Lower leg skin (tissue), 3 donors: ENCODE measurements around the gene MYDGF.

Experiments used
- CTCF ChIP-seq, 3 donors: fragments of 450-650 bp; IDR thresholded peaks; one replicate each; pipeline ENCODE4 v1.5.1; 2016; ENCODE audit warnings: antibody characterized with exemption in 3 of 3, mild to moderate bottlenecking in 3 of 3, moderate library complexity in 2 of 3
- POLR2A ChIP-seq, 2 donors: fragments of 450-650 bp; IDR thresholded peaks; one replicate each; pipeline ENCODE4 v1.6.1; 2016 to 2017; ENCODE audit warnings: antibody characterized with exemption in 2 of 2, mild to moderate bottlenecking in 1 of 2, moderate library complexity in 1 of 2

- TF ChIP-seq CTCF (IDR thresholded peaks at IDR 0.05) (no peak), POLR2A (IDR thresholded peaks at IDR 0.05) (no peak)
Measured at GRCh38 chr19:4717191-4717965, 47.2 kb upstream of the MYDGF start.
